OCI-LY7 (cell line): ENCODE data around the gene IMMP2L. TPM values are rescaled to one million over a fixed set of nuclear protein-coding genes. Genes with fewer than 3 reads are reported as not detected.

ENCODE experiments used
- BruUV-seq: library from RNA; stranded (reverse); fragments of 400-500 nt; replicated peaks from 2 replicates; lab custom pipeline; 2021; lab: Mats Ljungman, UMichigan
- CTCF ChIA-PET: fragments of 300-600 bp; sonication (Branson Sonifier 250); formaldehyde crosslinking; loops from one replicate; lab custom pipeline; 2022; ENCODE audit warnings: antibody characterized with exemption; ENCODE audit not compliant: unreplicated experiment; lab: Charles Lee
- POLR2A ChIA-PET: fragments of 300-600 bp; sonication (Branson Sonifier 250); formaldehyde crosslinking; loops from one replicate; lab custom pipeline; 2022; ENCODE audit warnings: antibody characterized with exemption; lab: Charles Lee
- DNase-seq: peaks from one replicate; pipeline ENCODE4 v3.0.0-alpha.2; 2015; ENCODE audit warnings: low spot score
- H2AFZ ChIP-seq: fragments of 200-600 bp; sonication (generic), shearing (Covaris generic); 2 replicates; pipeline ENCODE4 v1.6.1; 2014; ENCODE audit warnings: mild to moderate bottlenecking, antibody characterized with exemption, low read length, moderate library complexity
- H3K27ac ChIP-seq: fragments of 200-600 bp; sonication (generic); 2 replicates; pipeline ENCODE4 v1.5.1; 2014; ENCODE audit warnings: mixed run types, low read depth, mild to moderate bottlenecking, moderate library complexity, low read length, inconsistent platforms; ENCODE audit not compliant: poor library complexity, severe bottlenecking
- H3K36me3 ChIP-seq: fragments of 200-600 bp; sonication (generic); 2 replicates; pipeline ENCODE4 v1.6.1; 2014; ENCODE audit warnings: mild to moderate bottlenecking, antibody characterized with exemption, low read length, moderate library complexity, mixed read lengths; ENCODE audit not compliant: insufficient read depth
- H3K4me1 ChIP-seq: fragments of 200-600 bp; sonication (generic); 2 replicates; pipeline ENCODE4 v1.5.1; 2014; ENCODE audit warnings: mild to moderate bottlenecking, low read length; ENCODE audit not compliant: insufficient read depth, poor library complexity, severe bottlenecking
- H3K4me2 ChIP-seq: fragments of 200-600 bp; sonication (generic); 2 replicates; pipeline ENCODE4 v1.6.1; 2014; ENCODE audit warnings: mild to moderate bottlenecking, low read length
- H3K4me3 ChIP-seq: fragments of 200-600 bp; sonication (generic); 2 replicates; pipeline ENCODE4 v1.5.1; 2014; ENCODE audit warnings: mild to moderate bottlenecking, low read depth, low read length; ENCODE audit not compliant: poor library complexity, severe bottlenecking
- H3K79me2 ChIP-seq: fragments of 200-600 bp; sonication (generic); 2 replicates; pipeline ENCODE4 v1.6.1; 2016; ENCODE audit warnings: low read depth, mild to moderate bottlenecking, low read length, moderate library complexity, mixed read lengths; ENCODE audit not compliant: insufficient read depth
- H3K9me2 ChIP-seq: fragments of 200-600 bp; sonication (generic); 2 replicates; pipeline ENCODE4 v1.6.1; 2016; ENCODE audit warnings: mild to moderate bottlenecking, low read length, mixed read lengths; ENCODE audit not compliant: insufficient read depth
- H3K9me3 ChIP-seq: fragments of 200-600 bp; sonication (generic); 2 replicates; pipeline ENCODE4 v1.6.1; 2014; ENCODE audit warnings: mild to moderate bottlenecking, mixed run types, low read length, mixed read lengths
- H4K20me1 ChIP-seq: fragments of 200-600 bp; sonication (generic); 2 replicates; pipeline ENCODE4 v1.6.1; 2014; ENCODE audit warnings: mild to moderate bottlenecking, antibody characterized with exemption, low read length, moderate library complexity, mixed read lengths; ENCODE audit not compliant: insufficient read depth
- EZH2phosphoT487 ChIP-seq: fragments of 200-600 bp; sonication (generic); IDR thresholded peaks from 2 replicates; pipeline ENCODE4 v1.6.1; 2018; ENCODE audit warnings: low read depth, borderline replicate concordance, mild to moderate bottlenecking, mixed run types, antibody characterized with exemption, low read length, moderate library complexity, mixed read lengths
- intact Hi-C: fragments of 100-400 bp; cut with micrococcal nuclease; formaldehyde crosslinking; loops from one replicate; pipeline ENCODE4 v1.10.0; 2022; ENCODE audit not compliant: unreplicated experiment
- total RNA-seq, 2 experiments: library from RNA; depleted of rRNA in 1 of 2; stranded (reverse); fragments of >200 nt in 1 of 2; shearing (Covaris generic) in 1 of 2; gene quantifications; 2 replicates each; pipeline ENCODE4 v1.2.3, GENCODE V29; 2014 to 2022
- TF ChIP-seq, protein P1 (sequence below): fragments of 200-600 bp; sonication (generic); conservative IDR thresholded peaks from 2 replicates; pipeline ENCODE4 v1.5.1; 2014; ENCODE audit warnings: mild to moderate bottlenecking, antibody characterized with exemption, low read length, moderate library complexity, mixed read lengths

The IMMP2L gene
- total RNA-seq, 2 experiments from 2014 or later, result 8.0 to 25.4 TPM

DNA sequence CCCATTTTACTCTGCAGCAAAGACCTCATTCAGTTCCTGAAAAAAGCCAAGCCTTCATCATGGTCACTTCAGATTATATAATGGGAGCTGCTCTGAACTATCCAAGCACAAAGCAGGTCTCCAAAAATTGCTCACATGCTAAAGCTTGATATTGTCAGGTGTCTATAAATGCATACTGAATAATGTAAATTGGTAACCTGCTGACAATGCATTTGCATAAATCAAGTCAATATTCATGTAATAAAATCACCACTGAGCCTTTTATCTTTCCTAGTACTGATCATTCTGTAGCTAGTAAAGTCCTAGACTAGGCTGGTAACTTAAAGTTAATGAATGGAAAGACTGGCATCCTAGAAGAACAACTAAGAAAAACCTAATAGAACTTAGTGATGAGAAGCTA is 188.3 kb downstream of the IMMP2L start:
- TF ChIP-seq, protein P1, sequence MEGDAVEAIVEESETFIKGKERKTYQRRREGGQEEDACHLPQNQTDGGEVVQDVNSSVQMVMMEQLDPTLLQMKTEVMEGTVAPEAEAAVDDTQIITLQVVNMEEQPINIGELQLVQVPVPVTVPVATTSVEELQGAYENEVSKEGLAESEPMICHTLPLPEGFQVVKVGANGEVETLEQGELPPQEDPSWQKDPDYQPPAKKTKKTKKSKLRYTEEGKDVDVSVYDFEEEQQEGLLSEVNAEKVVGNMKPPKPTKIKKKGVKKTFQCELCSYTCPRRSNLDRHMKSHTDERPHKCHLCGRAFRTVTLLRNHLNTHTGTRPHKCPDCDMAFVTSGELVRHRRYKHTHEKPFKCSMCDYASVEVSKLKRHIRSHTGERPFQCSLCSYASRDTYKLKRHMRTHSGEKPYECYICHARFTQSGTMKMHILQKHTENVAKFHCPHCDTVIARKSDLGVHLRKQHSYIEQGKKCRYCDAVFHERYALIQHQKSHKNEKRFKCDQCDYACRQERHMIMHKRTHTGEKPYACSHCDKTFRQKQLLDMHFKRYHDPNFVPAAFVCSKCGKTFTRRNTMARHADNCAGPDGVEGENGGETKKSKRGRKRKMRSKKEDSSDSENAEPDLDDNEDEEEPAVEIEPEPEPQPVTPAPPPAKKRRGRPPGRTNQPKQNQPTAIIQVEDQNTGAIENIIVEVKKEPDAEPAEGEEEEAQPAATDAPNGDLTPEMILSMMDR, result no peak
- no peak for TF ChIP-seq EZH2phosphoT487

DNA sequence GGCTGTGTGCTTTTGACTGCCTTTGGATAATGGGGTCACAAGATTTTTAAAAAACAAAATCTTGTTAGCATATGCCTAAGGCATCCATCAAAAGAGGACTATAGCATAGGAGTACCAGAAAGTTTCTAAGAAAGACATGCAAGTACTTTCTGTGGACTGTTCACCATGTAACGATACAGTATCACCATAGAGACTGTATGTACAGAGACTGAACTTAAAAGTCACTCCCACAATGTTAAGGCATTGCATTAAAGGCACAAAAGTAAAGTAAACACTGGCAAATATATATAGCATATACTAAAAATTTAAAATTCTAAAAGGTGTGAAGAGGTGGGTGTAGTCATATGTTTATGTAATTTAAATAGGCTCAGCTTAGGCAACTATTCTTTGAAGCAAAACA is 190.9 kb downstream of the IMMP2L start:
- no peaks in the 10 kb centered on the region for H3K9me2 ChIP-seq
- H3K27ac ChIP-seq, result no peak overlapping the region
- no peaks in the 10 kb centered on the region for H3K9me3 ChIP-seq
- TF ChIP-seq, protein P1, result no peak
- no peak for TF ChIP-seq EZH2phosphoT487
- H3K4me3 ChIP-seq, result no peak overlapping the region
- H3K79me2 ChIP-seq, result no peaks in the 10 kb centered on the region
- no peaks in the 10 kb centered on the region for H4K20me1 ChIP-seq
- no peaks in the 10 kb centered on the region for H3K36me3 ChIP-seq
- H3K4me2 ChIP-seq, result no peak overlapping the region
- BruUV-seq, result no TSS peak
- POLR2A ChIA-PET, result no interaction called here
- no peaks in the 10 kb centered on the region for H3K4me1 ChIP-seq
- CTCF ChIA-PET, result no interaction called here
- intact Hi-C loops, result no loop called here
- DNase-seq, result no peak
- H2AFZ ChIP-seq, result no peak overlapping the region

More for the DNA sequence above, 188.3 kb downstream of the IMMP2L start:
- H4K20me1 ChIP-seq, result no peaks in the 10 kb centered on the region
- no peak overlapping the region for H3K4me2 ChIP-seq
- H3K79me2 ChIP-seq, result no peaks in the 10 kb centered on the region
- BruUV-seq, result no TSS peak
- no peak overlapping the region for H3K4me3 ChIP-seq
- no peak for DNase-seq
- no peaks in the 10 kb centered on the region for H3K36me3 ChIP-seq
- ChIA-PET CTCF (no interaction called here), POLR2A (interaction anchor here (0.9 kb wide), 1 partner anchor 12 kb away, joined by 3 read pairs; no protein-coding TSS in a partner anchor)
- intact Hi-C loops, result no loop called here
- no peak overlapping the region for H2AFZ ChIP-seq
- no peaks in the 10 kb centered on the region for H3K9me3 ChIP-seq
- no peaks in the 10 kb centered on the region for H3K9me2 ChIP-seq
- no peak overlapping the region for H3K27ac ChIP-seq
- no peaks in the 10 kb centered on the region for H3K4me1 ChIP-seq

DNA sequence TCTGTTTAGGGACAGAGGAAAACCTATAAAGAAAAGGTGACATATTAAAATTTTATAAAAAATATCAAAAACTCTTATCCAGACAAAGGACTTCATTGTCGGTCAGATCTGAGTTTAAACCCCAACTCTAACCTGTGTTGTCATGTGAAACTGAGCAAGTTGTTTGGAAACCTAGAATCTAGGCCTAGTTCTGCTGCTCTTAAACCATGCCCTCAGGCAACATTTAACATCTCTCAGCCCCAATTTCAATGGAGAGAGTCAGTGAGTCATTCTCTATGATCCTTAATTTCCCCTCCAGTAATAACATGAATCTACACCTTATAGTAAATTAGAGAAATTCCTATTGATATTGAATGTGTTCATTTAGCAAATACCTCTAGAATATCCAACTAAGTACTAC is 192.3 kb downstream of the IMMP2L start:
- Histone ChIP-seq H3K9me2 (no peaks in the 10 kb centered on the region), H3K4me3 (no peak overlapping the region), H4K20me1 (no peaks in the 10 kb centered on the region), H2AFZ (no peak overlapping the region), H3K9me3 (no peaks in the 10 kb centered on the region), H3K79me2 (no peaks in the 10 kb centered on the region), H3K4me1 (no peaks in the 10 kb centered on the region), H3K4me2 (no peak overlapping the region), H3K36me3 (no peaks in the 10 kb centered on the region), H3K27ac (no peak overlapping the region)
- intact Hi-C loops, result no loop called here
- TF ChIP-seq, protein P1, result no peak
- no peak for TF ChIP-seq EZH2phosphoT487
- no TSS peak for BruUV-seq
- DNase-seq, result no peak
- POLR2A ChIA-PET, result no interaction called here
- CTCF ChIA-PET, result no interaction called here
